ENCODE results near the gene EML4. TPM values are rescaled to one million over a fixed set of nuclear protein-coding genes. Genes with fewer than 3 reads are reported as not detected.
A peak's percentile ranks its signal among the peaks of the same experiment; 100 is the strongest.
"Not testable (repeated sequence)": the region's sequence is repeated elsewhere in the genome, so short reads cannot be mapped to it uniquely, and the experiment has no call there.

EML4 gene
- total RNA-seq, 8 experiments from 2014 or later = 24.1 to 94.3 (median 45.2) TPM

DNA sequence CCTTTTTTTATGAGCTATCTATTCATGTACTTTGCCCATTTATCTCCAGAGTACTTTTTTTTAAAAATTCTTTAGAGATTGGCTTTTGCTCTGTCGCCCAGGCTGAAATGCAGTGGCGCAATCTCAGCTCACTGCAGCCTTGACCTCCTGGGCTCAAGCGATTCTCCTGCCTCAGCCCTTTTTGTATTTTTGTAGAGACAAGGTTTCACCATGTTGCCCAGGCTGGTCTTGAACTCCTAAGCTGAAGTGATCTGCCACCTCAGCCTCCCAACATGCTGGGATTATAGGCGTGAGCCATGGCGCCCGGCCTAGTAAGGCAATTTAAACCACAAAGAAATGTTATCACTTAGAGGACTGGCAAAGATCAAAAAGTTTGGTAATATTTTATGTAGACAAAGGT is 177.7 kb downstream of the EML4 start:
- in situ Hi-C loops (cut with MboI; ENCODE audit: low pct_unique_long_range_greater_than_20kb in 2 of 9, low sequenced_read_pairs in 9 of 9, unreplicated experiment in 9 of 9) = loop anchor here in 1 of 9 experiments (25.0 kb wide), 1 partner anchor 485 kb away; no protein-coding TSS in a partner anchor

DNA sequence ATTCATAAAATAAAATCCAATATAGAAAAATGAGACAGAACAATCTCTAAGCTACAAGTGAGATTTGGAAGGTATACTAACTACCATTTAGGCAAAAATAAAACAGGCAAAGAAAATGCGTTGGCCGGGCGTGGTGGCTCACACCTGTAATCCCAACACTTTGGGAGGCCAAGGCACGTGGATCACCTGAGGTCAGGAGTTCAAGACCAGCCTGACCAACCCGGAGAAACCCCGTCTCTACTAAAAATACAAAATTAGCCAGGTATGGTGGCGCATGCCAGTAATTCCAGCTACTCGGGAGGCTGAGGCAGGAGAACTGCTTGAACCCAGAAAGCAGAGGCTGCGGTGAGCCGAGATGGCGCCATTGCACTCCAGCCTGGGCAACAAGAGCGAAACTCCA is 178.4 kb downstream of the EML4 start:
- H3K27ac ChIP-seq; ATAC-seq (replicated peaks in 6 of 8); H3K4me3 ChIP-seq; H3K4me1 ChIP-seq (replicated peaks in 1 of 2): not testable (repeated sequence)
- in situ Hi-C loops (cut with MboI; ENCODE audit: low pct_unique_long_range_greater_than_20kb in 2 of 9, low sequenced_read_pairs in 9 of 9, unreplicated experiment in 9 of 9) = loop anchor here in 1 of 9 experiments (25.0 kb wide), 1 partner anchor 485 kb away; no protein-coding TSS in a partner anchor
- 89 to 100% (median 96%) methylated on average over 2 to 12 of the region's 12 CpGs; no CpG with 5 or more reads in 3 of the 10 experiments for WGBS, 10 experiments

More for the DNA sequence above, 177.7 kb downstream of the EML4 start:
- H3K4me1 ChIP-seq (replicated peaks in 1 of 2) = peaks cover 13 to 14% of the 10 kb centered on the region in 2 donors
- 81 to 100% (median 97%) methylated on average over 2 to 6 of the region's 6 CpGs; no CpG with 5 or more reads in 2 of the 10 experiments for WGBS, 10 experiments
- not testable (repeated sequence) for H3K4me3 ChIP-seq; ATAC-seq (replicated peaks in 6 of 8); H3K27ac ChIP-seq

DNA sequence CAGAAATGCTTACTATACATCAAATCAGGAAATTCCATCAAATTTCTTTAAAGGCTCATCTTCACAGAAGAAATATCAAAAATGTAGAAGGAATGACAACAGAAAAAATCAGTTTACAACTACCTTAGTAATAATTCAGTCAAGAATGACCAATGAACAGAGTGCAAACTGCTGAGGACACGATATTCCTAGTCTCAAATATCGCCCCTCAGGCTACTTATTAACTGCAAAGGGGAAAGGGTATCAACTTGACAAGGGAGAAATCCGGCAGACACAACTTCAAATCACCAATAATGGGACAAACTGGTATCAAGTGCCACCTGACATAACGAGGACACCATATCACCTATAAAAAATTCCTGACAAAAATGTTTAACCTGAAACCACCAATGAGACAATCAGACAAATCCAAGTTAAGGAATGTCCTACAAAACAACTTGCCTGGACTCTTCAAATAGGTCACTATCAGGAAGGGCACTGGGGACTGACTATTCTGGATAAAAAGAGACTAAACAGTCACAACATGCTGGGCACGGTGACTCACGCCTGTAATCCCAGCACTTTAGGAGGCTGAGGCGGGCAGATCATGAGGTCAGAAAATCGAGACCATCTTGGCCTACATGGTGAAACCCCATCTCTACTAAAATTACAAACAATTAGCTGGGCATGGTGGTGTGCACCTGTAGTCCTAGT is 179.1 kb downstream of the EML4 start:
- in situ Hi-C loops (cut with MboI; ENCODE audit: low pct_unique_long_range_greater_than_20kb in 2 of 9, low sequenced_read_pairs in 9 of 9, unreplicated experiment in 9 of 9) = loop anchor here in 1 of 9 experiments (25.0 kb wide), 1 partner anchor 486 kb away; no protein-coding TSS in a partner anchor
- 91 to 100% (median 98%) methylated on average over 3 to 7 of the region's 8 CpGs for WGBS, 10 experiments
- H3K27ac ChIP-seq = no peak overlapping the region

DNA sequence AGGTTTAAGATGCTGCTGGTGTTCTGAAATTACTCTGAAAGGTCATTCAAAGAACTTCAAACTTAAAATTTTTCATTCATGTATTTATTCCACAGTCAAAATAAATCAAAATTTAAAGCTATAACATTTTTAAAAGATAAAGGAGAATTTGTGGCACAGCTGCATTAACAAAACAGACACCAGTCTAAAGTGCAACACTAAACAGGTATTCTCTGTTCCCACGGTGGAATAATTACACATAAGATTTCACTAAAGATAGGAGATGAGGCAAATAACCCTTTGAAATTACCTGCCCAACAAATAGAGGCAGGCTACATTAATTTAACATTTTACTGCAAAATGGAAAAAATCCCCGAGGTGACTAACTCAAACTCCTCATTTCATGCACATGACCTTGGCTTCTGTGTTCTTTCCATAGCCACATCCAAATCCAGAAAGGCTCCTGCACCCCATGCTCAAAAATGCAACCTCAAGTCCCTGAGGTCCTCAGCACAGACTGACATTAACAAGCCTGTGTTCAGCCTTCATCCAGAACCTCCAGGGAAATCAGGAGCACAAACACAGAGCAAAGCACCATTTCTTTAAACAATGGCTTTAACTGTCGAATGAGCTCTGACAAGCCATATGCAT is 181.4 kb downstream of the EML4 start:
- no peak overlapping the region for H3K27ac ChIP-seq
- H3K4me3 ChIP-seq = no peak overlapping the region
- H3K4me1 ChIP-seq (replicated peaks in 1 of 2) = no peaks in the 10 kb centered on the region
- WGBS, 10 experiments = 20 to 100% (median 100%) methylated on average over 1 to 3 of the region's 3 CpGs; no CpG with 5 or more reads in 1 of the 10 experiments
- in situ Hi-C loops (cut with MboI; ENCODE audit: low pct_unique_long_range_greater_than_20kb in 2 of 9, low sequenced_read_pairs in 9 of 9, unreplicated experiment in 9 of 9) = loop anchor here in 2 of 9 experiments (25.0 kb wide), 2 partner anchors 238 to 488 kb away; no protein-coding TSS in a partner anchor
- no peak for ATAC-seq (replicated peaks in 6 of 8)

More for the DNA sequence above, 179.1 kb downstream of the EML4 start:
- no peak overlapping the region for H3K4me3 ChIP-seq
- peaks cover 0 to under 1% of the 10 kb centered on the region in 2 donors for H3K4me1 ChIP-seq (replicated peaks in 1 of 2)
- no peak for ATAC-seq (replicated peaks in 6 of 8)

DNA sequence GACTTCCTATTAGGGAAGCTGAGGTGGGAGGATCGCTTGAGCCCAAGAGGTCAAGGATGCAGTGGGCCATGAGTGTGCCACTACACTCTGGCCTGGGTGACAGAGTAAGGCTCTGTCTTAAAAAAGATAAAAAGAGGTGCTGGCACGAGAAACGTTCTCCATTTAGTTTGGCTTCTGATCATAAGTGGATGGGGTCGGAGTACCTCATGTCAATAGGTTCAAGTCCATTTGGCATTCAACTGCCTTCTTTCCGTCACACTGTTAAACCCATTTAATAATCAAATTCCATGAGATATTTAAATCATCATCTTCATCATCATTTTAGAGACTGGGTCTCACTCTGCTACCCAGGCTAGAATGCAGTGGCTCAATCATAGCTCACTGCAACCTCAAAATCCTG is 182.7 kb downstream of the EML4 start:
- ATAC-seq (replicated peaks in 6 of 8) = no peak
- no peak overlapping the region for H3K27ac ChIP-seq
- 54 to 100% (median 87%) methylated on average over 1 to 5 of the region's 5 CpGs; no CpG with 5 or more reads in 3 of the 10 experiments for WGBS, 10 experiments
- no peaks in the 10 kb centered on the region for H3K4me1 ChIP-seq (replicated peaks in 1 of 2)
- H3K4me3 ChIP-seq = no peak overlapping the region
- in situ Hi-C loops (cut with MboI; ENCODE audit: low pct_unique_long_range_greater_than_20kb in 2 of 9, low sequenced_read_pairs in 9 of 9, unreplicated experiment in 9 of 9) = loop anchor here in 2 of 9 experiments (25.0 kb wide), 2 partner anchors 240 to 490 kb away; no protein-coding TSS in a partner anchor

DNA sequence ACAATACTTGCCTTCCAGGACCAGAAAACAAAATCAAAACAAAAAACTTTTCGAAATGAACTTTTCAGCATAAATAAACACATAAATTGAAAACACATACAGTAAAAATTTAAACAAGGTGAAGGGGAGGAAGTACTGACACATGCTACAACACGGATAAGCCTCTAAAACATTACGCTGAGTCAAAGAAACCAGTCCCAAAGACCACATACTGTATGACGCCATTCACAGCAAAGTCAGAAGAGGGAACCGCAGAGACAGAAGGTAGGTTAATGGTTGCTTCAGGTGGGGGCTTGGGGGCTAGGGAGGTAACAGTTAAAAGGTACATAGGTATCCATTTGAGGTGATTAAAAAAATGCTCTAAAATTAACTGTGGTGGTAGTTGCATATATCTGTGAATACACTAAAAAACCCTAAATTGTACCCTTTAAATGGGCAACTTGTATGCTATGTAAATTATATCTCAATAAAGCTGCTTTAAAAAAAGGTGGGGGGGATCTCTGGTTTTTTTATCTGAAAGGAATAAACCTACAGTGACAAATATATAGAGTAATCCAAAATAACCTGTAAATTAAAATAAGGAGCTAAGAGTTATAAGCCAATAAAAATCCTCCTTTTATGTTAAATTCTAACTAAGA is 184.8 kb downstream of the EML4 start:
- no peak overlapping the region for H3K27ac ChIP-seq
- no peak for ATAC-seq (replicated peaks in 6 of 8)
- in situ Hi-C loops (cut with MboI; ENCODE audit: low pct_unique_long_range_greater_than_20kb in 2 of 9, low sequenced_read_pairs in 9 of 9, unreplicated experiment in 9 of 9) = loop anchor here in 2 of 9 experiments (25.0 kb wide), 2 partner anchors 242 to 492 kb away; no protein-coding TSS in a partner anchor
- no peak overlapping the region for H3K4me3 ChIP-seq
- 66 to 100% (median 89%) methylated on average over 1 to 5 of the region's 5 CpGs for WGBS, 10 experiments
- no peaks in the 10 kb centered on the region for H3K4me1 ChIP-seq (replicated peaks in 1 of 2)

DNA sequence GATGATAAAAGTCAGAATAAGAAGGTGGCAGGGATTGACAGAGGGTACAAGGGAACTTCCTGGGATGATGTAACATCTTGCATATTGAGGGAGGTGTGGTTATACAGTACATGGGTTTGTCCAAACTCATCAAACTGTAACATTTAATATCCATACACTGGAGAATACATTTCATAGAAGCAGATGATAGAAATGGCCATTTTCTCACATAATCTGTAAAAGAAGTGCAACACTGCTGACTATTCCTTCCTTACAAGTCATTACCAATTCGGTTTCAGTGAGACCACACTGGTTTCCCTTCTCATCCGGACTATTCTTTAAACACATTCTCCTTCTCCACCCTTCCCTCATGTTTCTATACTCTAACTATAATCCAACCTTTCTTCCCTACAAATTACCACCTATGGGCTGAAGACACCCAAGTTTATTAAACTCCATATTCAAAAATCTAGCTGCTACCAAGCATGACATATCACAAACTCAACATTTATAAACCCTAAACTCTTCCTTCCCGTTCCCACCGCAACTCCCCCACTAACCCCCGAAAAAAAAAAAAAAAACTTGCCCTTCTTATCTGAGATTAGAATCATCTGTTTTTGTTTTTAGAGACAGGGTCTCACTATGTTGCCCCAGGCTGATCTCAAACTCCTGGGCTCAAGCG is 190.3 kb downstream of the EML4 start:
- WGBS, 10 experiments = 24 to 73% (median 60%) methylated on average over 1 to 6 of the region's 6 CpGs; no CpG with 5 or more reads in 1 of the 10 experiments
- peak in 2 of 8 experiments; percentile 5 to 7 for ATAC-seq (replicated peaks in 6 of 8)
- H3K4me3 ChIP-seq = peak overlapping the region; percentile 74 to 98 (median 82)
- H3K27ac ChIP-seq = peak overlapping the region in 1 of 2 donors; percentile 98
- peaks cover 12 to 17% of the 10 kb centered on the region in 2 donors for H3K4me1 ChIP-seq (replicated peaks in 1 of 2)
- in situ Hi-C loops (cut with MboI; ENCODE audit: low pct_unique_long_range_greater_than_20kb in 2 of 9, low sequenced_read_pairs in 9 of 9, unreplicated experiment in 9 of 9) = loop anchor here in 2 of 9 experiments (25.0 kb wide), 2 partner anchors 247 to 497 kb away; no protein-coding TSS in a partner anchor

DNA sequence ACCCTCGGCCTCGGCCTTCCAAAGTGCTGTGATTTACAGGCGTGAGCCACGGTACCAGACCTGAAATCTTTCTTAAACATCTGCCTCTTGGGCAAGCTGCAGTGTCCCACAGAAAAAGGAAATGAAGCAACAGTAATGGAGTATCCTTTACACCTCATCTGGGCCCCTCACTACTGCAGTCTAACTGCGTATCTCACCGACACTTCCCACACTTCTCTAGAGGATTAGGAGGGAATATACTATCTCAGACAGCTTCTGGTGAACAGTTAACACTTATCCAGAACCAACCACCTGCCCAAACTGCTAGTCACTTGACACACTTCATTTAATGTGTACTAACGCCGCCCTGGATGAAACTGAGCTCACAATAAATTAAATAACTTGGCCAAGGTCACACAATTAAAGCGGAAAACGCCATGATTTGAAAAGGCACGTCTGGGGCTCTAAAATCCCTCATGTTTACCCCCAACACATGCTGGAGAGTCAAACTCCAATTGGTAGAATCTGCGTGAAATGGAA is 190.9 kb downstream of the EML4 start:
- in situ Hi-C loops (cut with MboI; ENCODE audit: low pct_unique_long_range_greater_than_20kb in 2 of 9, low sequenced_read_pairs in 9 of 9, unreplicated experiment in 9 of 9) = loop anchor here in 2 of 9 experiments (25.0 kb wide), 2 partner anchors 248 to 498 kb away; no protein-coding TSS in a partner anchor
- peaks cover 12 to 21% of the 10 kb centered on the region in 2 donors for H3K4me1 ChIP-seq (replicated peaks in 1 of 2)
- H3K4me3 ChIP-seq = peak overlapping the region; percentile 74 to 98 (median 82)
- ATAC-seq (replicated peaks in 6 of 8) = peak in 1 of 8 experiments; percentile 1
- 3 to 50% (median 30%) methylated on average over 2 to 11 of the region's 12 CpGs; no CpG with 5 or more reads in 2 of the 10 experiments for WGBS, 10 experiments
- peak overlapping the region; percentile 97 to 98 for H3K27ac ChIP-seq

DNA sequence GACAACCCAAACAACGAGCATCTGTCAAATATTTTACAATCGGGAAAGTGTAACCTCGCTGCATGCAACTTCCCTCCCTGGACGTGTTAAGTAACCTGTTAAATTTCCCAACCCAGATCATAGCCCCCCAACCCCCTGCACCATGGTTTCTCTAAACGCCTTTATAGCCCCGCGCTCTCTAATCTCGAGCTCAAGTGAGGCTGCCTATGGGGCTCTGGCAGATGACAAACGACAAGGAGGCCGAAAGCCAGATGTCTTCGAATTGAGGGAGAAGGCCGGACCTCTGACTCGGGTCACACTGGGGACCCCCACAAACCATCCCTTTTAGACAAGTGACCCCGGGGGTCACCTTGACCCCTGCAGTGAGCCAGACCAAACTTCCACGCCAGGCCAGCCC is 191.3 kb downstream of the EML4 start:
- peak in 1 of 8 experiments; percentile 1 for ATAC-seq (replicated peaks in 6 of 8)
- in situ Hi-C loops (cut with MboI; ENCODE audit: low pct_unique_long_range_greater_than_20kb in 2 of 9, low sequenced_read_pairs in 9 of 9, unreplicated experiment in 9 of 9) = loop anchor here in 2 of 9 experiments (25.0 kb wide), 2 partner anchors 248 to 498 kb away; no protein-coding TSS in a partner anchor
- peak overlapping the region; percentile 97 to 98 for H3K27ac ChIP-seq
- 0 to 4% (median 0%) methylated on average over 1 to 9 of the region's 15 CpGs; no CpG with 5 or more reads in 3 of the 10 experiments for WGBS, 10 experiments
- peaks cover 12 to 22% of the 10 kb centered on the region in 2 donors for H3K4me1 ChIP-seq (replicated peaks in 1 of 2)
- H3K4me3 ChIP-seq = peak overlapping the region; percentile 74 to 98 (median 82)

DNA sequence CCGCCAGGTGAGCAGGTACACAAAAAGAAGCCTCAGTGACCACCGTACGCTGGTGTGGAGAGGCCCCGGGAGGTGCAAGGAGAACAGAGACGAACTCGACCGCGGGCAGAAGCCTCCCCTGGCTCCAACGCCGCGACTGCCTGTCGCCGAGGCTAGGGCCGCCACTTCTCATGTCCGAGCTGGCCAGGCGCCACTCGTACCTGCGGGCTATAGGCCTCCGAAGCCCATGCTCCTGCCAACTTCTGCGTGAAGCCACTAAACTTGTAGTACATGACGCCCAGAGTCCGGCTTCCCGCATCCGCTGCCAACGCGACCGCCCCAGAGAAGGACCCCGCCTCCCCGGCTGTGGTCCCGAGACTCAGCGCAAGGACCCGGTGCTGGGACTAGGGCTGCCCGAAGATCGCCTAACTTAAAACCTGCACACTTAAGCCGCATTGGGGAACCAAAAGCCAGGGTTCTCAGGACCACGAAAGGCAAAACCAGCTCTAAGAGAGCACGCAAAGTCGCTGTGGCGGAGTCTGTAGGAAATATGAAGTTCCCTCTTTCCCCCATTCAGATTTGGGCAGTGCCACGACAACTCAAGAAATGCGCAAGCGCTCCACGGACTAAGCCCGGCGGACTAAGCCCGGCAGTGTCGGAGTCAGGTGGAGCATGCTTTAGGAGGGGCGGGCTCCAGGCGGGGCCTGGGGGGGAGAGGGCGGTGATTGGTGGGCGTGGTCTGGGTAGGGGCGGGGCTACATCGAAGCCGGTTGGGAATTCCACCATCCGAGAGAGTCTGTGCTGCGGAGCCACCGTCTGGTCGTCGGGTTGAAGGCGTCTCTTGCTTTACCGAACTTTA is 192.0 kb downstream of the EML4 start, which contains the start of gene COX7A2L:
TSS of gene COX7A2L (minus strand) at position 328 of the 838 bp plus-strand sequence. CDS start at position 272, 56 bp downstream.
- peak; percentile 84 to 96 (median 94) for ATAC-seq (replicated peaks in 6 of 8)
- WGBS, 10 experiments = 0 to 2% (median 0%) methylated on average over 3 to 11 of the region's 61 CpGs; no CpG with 5 or more reads in 6 of the 10 experiments
- in situ Hi-C loops (cut with MboI; ENCODE audit: low pct_unique_long_range_greater_than_20kb in 2 of 9, low sequenced_read_pairs in 9 of 9, unreplicated experiment in 9 of 9) = loop anchor here in 2 of 9 experiments (25.0 kb wide), 2 partner anchors 249 to 499 kb away; no protein-coding TSS in a partner anchor
- H3K4me1 ChIP-seq (replicated peaks in 1 of 2) = peaks cover 12 to 22% of the 10 kb centered on the region in 2 donors
- H3K27ac ChIP-seq = peak within 1 kb of the TSS; percentile 97 to 98
- H3K4me3 ChIP-seq = peak within 1 kb of the TSS; percentile 74 to 98 (median 82)
